Mesenchymal stem cell (in vitro differentiated cells and primary cell): Measurements from ENCODE around the gene MPP4.

Experiments used
- DNase-seq: peaks from one replicate; pipeline ENCODE4 v3.0.0-alpha.2; 2013
- H2AFZ ChIP-seq: one replicate; pipeline ENCODE4 v1.6.1; 2013; ENCODE audit warnings: low read depth, mild to moderate bottlenecking, control low read depth, inconsistent platforms, low read length, moderate library complexity
- H2AK5ac ChIP-seq: 2 replicates; pipeline ENCODE4 v1.6.1; 2013; ENCODE audit warnings: low read length, moderate library complexity, mild to moderate bottlenecking, inconsistent platforms; ENCODE audit not compliant: severe bottlenecking
- H2BK120ac ChIP-seq: one replicate; pipeline ENCODE4 v1.6.1; 2013; ENCODE audit warnings: low read depth, mild to moderate bottlenecking, inconsistent platforms, low read length, moderate library complexity
- H2BK12ac ChIP-seq, 2 experiments: one replicate each; pipeline ENCODE4 v1.6.1; 2013; ENCODE audit warnings: inconsistent platforms in 2 of 2, low read length in 2 of 2, mild to moderate bottlenecking in 2 of 2, moderate library complexity in 2 of 2, control low read depth in 1 of 2
- H2BK15ac ChIP-seq: one replicate; pipeline ENCODE4 v1.6.1; 2013; ENCODE audit warnings: mild to moderate bottlenecking, low read depth, inconsistent platforms; ENCODE audit not compliant: poor library complexity, severe bottlenecking
- H2BK5ac ChIP-seq: 2 replicates; pipeline ENCODE4 v1.6.1; 2013; ENCODE audit warnings: low read depth, mild to moderate bottlenecking, low read length, control low read depth, inconsistent platforms; ENCODE audit not compliant: poor library complexity, severe bottlenecking
- H3K14ac ChIP-seq, 2 experiments: one replicate each; pipeline ENCODE4 v1.6.1; 2013; ENCODE audit warnings: inconsistent platforms in 2 of 2, low read length in 2 of 2, control low read depth in 1 of 2, mild to moderate bottlenecking in 1 of 2, moderate library complexity in 1 of 2
- H3K18ac ChIP-seq, 2 experiments: one replicate each; pipeline ENCODE4 v1.6.1; 2013; ENCODE audit warnings: inconsistent platforms in 2 of 2, low read length in 2 of 2, control low read depth in 1 of 2, low read depth in 1 of 2, mild to moderate bottlenecking in 1 of 2
- H3K23ac ChIP-seq, 2 experiments: one replicate each; pipeline ENCODE4 v1.6.1; 2013; ENCODE audit warnings: inconsistent platforms in 2 of 2, low read length in 2 of 2, mild to moderate bottlenecking in 2 of 2, moderate library complexity in 2 of 2, control low read depth in 1 of 2
- H3K27ac ChIP-seq: 2 replicates; pipeline ENCODE4 v1.5.1; 2013; ENCODE audit warnings: mild to moderate bottlenecking, moderate library complexity, low read length, control low read depth, inconsistent platforms; ENCODE audit not compliant: poor library complexity, severe bottlenecking
- H3K27me3 ChIP-seq, 2 experiments: 2 replicates each; pipeline versions ENCODE4 v1.6.1 to v1.7.0; 2013; ENCODE audit warnings: low read length in 2 of 2, mild to moderate bottlenecking in 2 of 2, moderate library complexity in 2 of 2, control low read depth in 1 of 2, inconsistent platforms in 1 of 2; ENCODE audit not compliant: control insufficient read depth in 1 of 2, insufficient read depth in 1 of 2
- H3K36me3 ChIP-seq, 2 experiments: 2 replicates each; pipeline versions ENCODE4 v1.6.1 to v1.7.0; 2013; ENCODE audit warnings: low read length in 2 of 2, control low read depth in 1 of 2, inconsistent platforms in 1 of 2, low read depth in 1 of 2, mild to moderate bottlenecking in 1 of 2; ENCODE audit not compliant: insufficient read depth in 2 of 2, control insufficient read depth in 1 of 2
- H3K4ac ChIP-seq, 2 experiments: one replicate each; pipeline ENCODE4 v1.6.1; 2013; ENCODE audit warnings: inconsistent platforms in 2 of 2, low read length in 2 of 2, mild to moderate bottlenecking in 2 of 2, moderate library complexity in 2 of 2, control low read depth in 1 of 2, low read depth in 1 of 2
- H3K4me1 ChIP-seq: 2 replicates; pipeline ENCODE4 v1.6.1; 2013; ENCODE audit warnings: low read depth, low read length, control low read depth; ENCODE audit not compliant: control insufficient read depth, insufficient read depth
- H3K4me2 ChIP-seq: 2 replicates; pipeline ENCODE4 v1.6.1; 2013; ENCODE audit warnings: low read length, mild to moderate bottlenecking, inconsistent platforms; ENCODE audit not compliant: poor library complexity, severe bottlenecking
- H3K4me3 ChIP-seq, 2 experiments: 2 replicates each; pipeline versions ENCODE4 v1.5.1 to v1.7.0; 2013; ENCODE audit warnings: low read length in 2 of 2, mild to moderate bottlenecking in 2 of 2, control low read depth in 1 of 2, low read depth in 1 of 2; ENCODE audit not compliant: insufficient read depth in 1 of 2
- H3K79me1 ChIP-seq: replicated peaks from 2 replicates; pipeline ENCODE4 v1.6.1; 2013; ENCODE audit warnings: mild to moderate bottlenecking, control low read depth, low read length, inconsistent platforms; ENCODE audit not compliant: poor library complexity, severe bottlenecking
- H3K9ac ChIP-seq: 2 replicates; pipeline ENCODE4 v1.7.0; 2013; ENCODE audit warnings: mild to moderate bottlenecking, low read length, moderate library complexity
- H3K9me3 ChIP-seq: 2 replicates; pipeline ENCODE4 v1.7.0; 2013; ENCODE audit warnings: mild to moderate bottlenecking, low read length; ENCODE audit not compliant: control insufficient read depth
- H4K8ac ChIP-seq: one replicate; pipeline ENCODE4 v1.6.1; 2013; ENCODE audit warnings: inconsistent platforms, mild to moderate bottlenecking, low read length, moderate library complexity
- H4K91ac ChIP-seq: one replicate; pipeline ENCODE4 v1.6.1; 2013; ENCODE audit warnings: mild to moderate bottlenecking, low read length, inconsistent platforms
- WGBS: methylation state at CpG from one replicate; pipeline ENCODE4 v1.1.7; 2013; ENCODE audit warnings: mixed read lengths; 5-methylcytosine and 5-hydroxymethylcytosine counted together

MPP4 gene

DNA sequence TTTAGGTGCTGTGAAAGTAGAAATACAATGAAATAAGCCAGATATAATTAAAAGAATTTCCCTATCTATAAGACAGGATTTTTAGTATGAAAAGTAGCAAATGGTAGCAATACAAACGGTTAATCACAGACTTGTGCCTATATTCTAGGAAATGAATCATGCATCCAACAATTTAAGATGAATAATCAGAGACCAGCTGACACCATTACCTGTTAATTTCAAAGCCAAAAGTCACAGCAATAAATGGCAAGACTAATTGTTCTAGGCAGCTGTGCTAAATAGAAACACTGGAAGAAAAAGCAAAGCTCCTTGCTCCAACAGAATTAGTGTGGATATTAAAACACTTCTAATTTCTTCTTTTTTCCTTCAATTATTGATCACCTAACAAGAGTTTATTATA is 35.1 kb upstream of the MPP4 start:
- peaks cover 3% of the 10 kb centered on the region for H3K4me1 ChIP-seq
- no CpG with 5 or more reads among the region's 1 CpG for WGBS
- H3K4me2 ChIP-seq = no peak overlapping the region
- no peak overlapping the region for H2BK5ac ChIP-seq
- H3K27ac ChIP-seq = no peak overlapping the region
- no peak overlapping the region for H3K23ac ChIP-seq
- H3K36me3 ChIP-seq = peaks cover 9 to 92% of the 10 kb centered on the region in 2 experiments
- H3K9me3 ChIP-seq = peaks cover 33% of the 10 kb centered on the region
- H3K18ac ChIP-seq = no peak overlapping the region
- no peaks in the 10 kb centered on the region for H3K27me3 ChIP-seq
- no peak overlapping the region for H2AK5ac ChIP-seq
- H2BK15ac ChIP-seq = no peak overlapping the region
- H3K14ac ChIP-seq = no peak overlapping the region
- no peak overlapping the region for H3K9ac ChIP-seq
- no peak overlapping the region for H4K91ac ChIP-seq
- no peak overlapping the region for H3K4me3 ChIP-seq
- H2BK12ac ChIP-seq = no peak overlapping the region
- DNase-seq = no peak
- H2AFZ ChIP-seq = no peak overlapping the region
- H2BK120ac ChIP-seq = no peak overlapping the region
- H3K79me1 ChIP-seq = peaks cover 6% of the 10 kb centered on the region
- H3K4ac ChIP-seq = no peak overlapping the region
- H4K8ac ChIP-seq = no peak overlapping the region

DNA sequence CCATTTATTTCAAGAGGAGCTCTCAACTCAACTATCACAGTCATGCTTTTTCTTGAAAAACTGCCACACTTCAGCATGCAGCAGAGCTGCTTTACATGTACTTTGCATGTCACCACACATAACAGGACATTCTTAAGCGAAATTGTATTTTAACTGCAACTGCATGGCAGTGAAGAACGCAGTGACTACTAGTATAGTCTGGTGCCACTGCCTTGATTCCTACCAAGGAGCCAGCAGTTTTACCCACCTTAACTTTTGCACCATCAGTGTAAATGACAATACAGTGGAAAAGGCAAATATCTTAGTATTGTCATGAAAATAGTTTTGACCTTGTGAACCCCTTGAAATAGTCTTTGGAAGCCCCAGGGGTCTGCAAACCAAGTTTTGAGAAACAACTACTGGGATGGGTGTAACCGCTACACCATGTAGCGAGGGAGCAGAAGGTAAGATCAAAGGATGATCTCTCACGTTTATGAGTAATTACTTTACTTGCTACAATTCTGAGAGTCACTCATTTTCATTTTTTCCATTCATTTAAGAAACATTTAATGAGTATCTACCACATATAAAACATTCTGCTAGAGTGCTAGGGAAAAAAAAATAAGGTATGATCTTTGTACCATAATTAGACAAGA is 32.3 kb upstream of the MPP4 start:
- Histone ChIP-seq H3K4ac (no peak overlapping the region), H3K79me1 (peaks cover 6% of the 10 kb centered on the region), H3K18ac (no peak overlapping the region), H3K4me2 (no peak overlapping the region), H3K27ac (no peak overlapping the region), H2AFZ (no peak overlapping the region), H2BK5ac (no peak overlapping the region), H3K4me1 (peaks cover 3% of the 10 kb centered on the region), H2BK120ac (no peak overlapping the region), H3K14ac (no peak overlapping the region), H3K4me3 (no peak overlapping the region), H3K9ac (no peak overlapping the region), H4K8ac (no peak overlapping the region), H4K91ac (no peak overlapping the region), H3K23ac (no peak overlapping the region), H3K36me3 (peaks cover 10 to 92% of the 10 kb centered on the region in 2 experiments), H2AK5ac (no peak overlapping the region), H2BK15ac (no peak overlapping the region), H3K27me3 (no peaks in the 10 kb centered on the region), H3K9me3 (peaks cover 8% of the 10 kb centered on the region), H2BK12ac (no peak overlapping the region)
- no peak for DNase-seq
- 83% methylated on average over 5 of the region's 5 CpGs for WGBS

DNA sequence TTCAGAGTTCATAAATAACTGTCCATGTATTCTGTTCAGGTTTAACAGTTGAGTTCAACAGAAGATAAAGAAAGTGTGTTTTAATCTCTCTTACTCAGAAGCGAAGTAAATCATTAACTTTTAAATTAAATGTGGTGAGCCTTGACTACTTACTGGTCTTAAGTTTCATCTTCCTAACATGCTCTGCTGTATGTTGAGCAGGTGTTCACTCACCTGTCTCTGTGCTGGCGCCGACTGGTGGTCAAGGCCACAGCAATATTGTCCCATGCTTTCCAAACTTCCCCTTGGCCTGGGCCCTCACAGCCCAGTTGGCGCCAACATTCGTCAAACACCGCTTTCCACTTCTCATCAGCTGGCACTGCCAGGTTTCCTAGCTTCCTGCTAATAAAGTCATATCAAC is 17.0 kb upstream of the MPP4 start:
- H3K23ac ChIP-seq = no peak overlapping the region
- H2BK12ac ChIP-seq = no peak overlapping the region
- WGBS = 94% methylated on average over 5 of the region's 6 CpGs
- H4K91ac ChIP-seq = no peak overlapping the region
- no peak overlapping the region for H2BK120ac ChIP-seq
- peaks cover 4% of the 10 kb centered on the region for H3K79me1 ChIP-seq
- no peak overlapping the region for H2BK5ac ChIP-seq
- no peak overlapping the region for H3K4ac ChIP-seq
- H4K8ac ChIP-seq = no peak overlapping the region
- H3K18ac ChIP-seq = no peak overlapping the region
- no peak for DNase-seq
- no peak overlapping the region for H3K4me3 ChIP-seq
- H2AFZ ChIP-seq = no peak overlapping the region
- peaks cover 20 to 72% of the 10 kb centered on the region in 2 experiments for H3K36me3 ChIP-seq
- H3K27ac ChIP-seq = no peak overlapping the region
- no peaks in the 10 kb centered on the region for H3K27me3 ChIP-seq
- no peak overlapping the region for H2AK5ac ChIP-seq
- H3K9ac ChIP-seq = no peak overlapping the region
- peaks cover 6% of the 10 kb centered on the region for H3K9me3 ChIP-seq
- peaks cover 10% of the 10 kb centered on the region for H3K4me1 ChIP-seq
- no peak overlapping the region for H3K4me2 ChIP-seq
- no peak overlapping the region for H3K14ac ChIP-seq
- H2BK15ac ChIP-seq = no peak overlapping the region

DNA sequence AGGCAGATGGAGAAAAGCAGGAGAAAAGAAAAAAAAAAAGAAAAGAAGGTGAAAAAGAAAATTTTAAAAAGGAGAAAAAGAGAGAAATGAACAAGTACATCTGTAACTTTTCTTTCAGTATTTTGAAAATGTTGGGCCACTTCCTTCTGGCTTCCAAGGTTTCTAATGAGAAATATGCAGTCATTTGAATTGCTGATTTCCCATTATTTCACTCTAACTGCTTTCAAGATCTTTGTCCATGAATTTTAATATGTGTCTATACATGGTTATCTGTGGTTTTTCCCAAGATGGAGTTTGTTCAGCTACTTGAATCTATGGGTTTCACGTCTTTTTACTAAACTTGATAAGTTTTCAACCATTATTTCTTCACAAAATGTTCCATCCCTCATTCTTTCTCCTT is 14.3 kb upstream of the MPP4 start:
- Histone ChIP-seq H4K8ac (no peak overlapping the region), H3K4me2 (no peak overlapping the region), H4K91ac (no peak overlapping the region), H2BK120ac (no peak overlapping the region), H3K27me3 (no peaks in the 10 kb centered on the region), H3K36me3 (peaks cover 13 to 77% of the 10 kb centered on the region in 2 experiments), H3K4me3 (no peak overlapping the region), H3K27ac (no peak overlapping the region), H2AK5ac (no peak overlapping the region), H2AFZ (no peak overlapping the region), H3K9ac (no peak overlapping the region), H3K23ac (no peak overlapping the region), H3K14ac (no peak overlapping the region), H2BK15ac (no peak overlapping the region), H2BK12ac (no peak overlapping the region), H3K9me3 (no peaks in the 10 kb centered on the region), H3K79me1 (peaks cover 6% of the 10 kb centered on the region), H3K4me1 (peaks cover 11% of the 10 kb centered on the region), H3K18ac (no peak overlapping the region), H2BK5ac (no peak overlapping the region), H3K4ac (no peak overlapping the region)
- WGBS = no CpG with 5 or more reads among the region's 1 CpG
- DNase-seq = no peak
